H1 (cell line): ENCODE measurements around the gene CRY1. TPM values are rescaled to one million over a fixed set of nuclear protein-coding genes. Genes with fewer than 3 reads are reported as not detected.

Source experiments
- CBX8 ChIP-seq: fragments of 300-800, 300-1000 bp; sonication (generic); IDR thresholded peaks from 2 replicates; pipeline ENCODE4 v1.7.1; 2016; ENCODE audit warnings: low read depth, low read length, borderline replicate concordance
- CHD2 ChIP-seq: IDR thresholded peaks from 2 replicates; pipeline ENCODE4 v1.6.1; 2012; ENCODE audit warnings: low read length, improper control_type of control experiment
- JUND ChIP-seq: IDR thresholded peaks from 2 replicates; pipeline ENCODE4 v1.6.1; 2011; ENCODE audit warnings: mild to moderate bottlenecking, improper control_type of control experiment, low read length
- polyA plus RNA-seq, 7 experiments: library from polyadenylated mRNA; depleted of rRNA in 3 of 7; stranded (reverse) in 5 of 7; unstranded in 2 of 7; fragments of >200 nt in 5 of 7; fragments of 200-250 nt in 2 of 7; gene quantifications; 1 replicate in 5 of 7; 2 replicates in 1 of 7; 4 replicates in 1 of 7; pipeline versions ENCODE4 v1.2.1 to v1.2.3, GENCODE V29; 2011 to 2013; ENCODE audit warnings: missing spikeins in 2 of 7, mixed read lengths in 2 of 7
- total RNA-seq: library from RNA; stranded (reverse); fragmentation: NEBNext Ultra II Directional; extraction: Animal tissue kit (Norgen Biotek cat#: 25700); gene quantifications from 2 replicates; pipeline ENCODE4 v1.2.1, GENCODE V29; 2021
- TF ChIP-seq, protein P1 (sequence below): IDR thresholded peaks from 2 replicates; pipeline ENCODE4 v1.6.1; 2011; ENCODE audit warnings: low read length, improper control_type of control experiment

Gene CRY1
- total and polyA plus RNA-seq, 2 of the 8 experiments (the other 6 are each of a cell fraction or from before 2014, with no cell fraction given) = 13.6 to 25.1 TPM

DNA sequence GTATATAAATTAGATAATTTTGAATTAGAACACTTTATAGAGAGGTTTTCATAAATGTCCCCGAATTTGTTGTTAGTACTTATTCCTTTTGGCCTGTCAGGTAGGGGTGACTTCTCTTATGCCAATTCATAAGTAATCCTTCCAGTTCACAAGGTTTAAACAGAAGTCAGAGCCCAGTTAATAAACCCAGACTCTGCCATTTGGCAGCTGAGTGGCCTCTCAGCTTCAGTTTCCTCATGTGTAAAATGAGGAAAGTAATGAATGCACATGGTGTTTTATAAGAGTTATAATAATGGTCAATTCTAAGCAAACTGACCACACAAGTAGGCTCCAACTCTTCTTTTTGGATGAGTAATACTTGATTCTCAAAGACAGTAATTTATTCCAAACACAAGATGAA, 116.7 kb downstream of the CRY1 start (continued):
- TF ChIP-seq, protein P1, sequence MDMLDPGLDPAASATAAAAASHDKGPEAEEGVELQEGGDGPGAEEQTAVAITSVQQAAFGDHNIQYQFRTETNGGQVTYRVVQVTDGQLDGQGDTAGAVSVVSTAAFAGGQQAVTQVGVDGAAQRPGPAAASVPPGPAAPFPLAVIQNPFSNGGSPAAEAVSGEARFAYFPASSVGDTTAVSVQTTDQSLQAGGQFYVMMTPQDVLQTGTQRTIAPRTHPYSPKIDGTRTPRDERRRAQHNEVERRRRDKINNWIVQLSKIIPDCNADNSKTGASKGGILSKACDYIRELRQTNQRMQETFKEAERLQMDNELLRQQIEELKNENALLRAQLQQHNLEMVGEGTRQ = no peak
- TF ChIP-seq CHD2 (no peak), JUND (no peak), CBX8 (no peak)
